T-helper 9 cell (primary cell): ENCODE data around the gene TXNRD3.
"Not testable (repeated sequence)": the region's sequence is repeated elsewhere in the genome, so short reads cannot be mapped to it uniquely, and the experiment has no call there.

Experiments used
- DNase-seq: peaks from one replicate; pipeline ENCODE4 v3.0.0-alpha.2; 2020

Gene TXNRD3

GRCh38 chr3:126638790-126639189 lies 16.1 kb downstream of the TXNRD3 start:
- no peak for DNase-seq

DNA sequence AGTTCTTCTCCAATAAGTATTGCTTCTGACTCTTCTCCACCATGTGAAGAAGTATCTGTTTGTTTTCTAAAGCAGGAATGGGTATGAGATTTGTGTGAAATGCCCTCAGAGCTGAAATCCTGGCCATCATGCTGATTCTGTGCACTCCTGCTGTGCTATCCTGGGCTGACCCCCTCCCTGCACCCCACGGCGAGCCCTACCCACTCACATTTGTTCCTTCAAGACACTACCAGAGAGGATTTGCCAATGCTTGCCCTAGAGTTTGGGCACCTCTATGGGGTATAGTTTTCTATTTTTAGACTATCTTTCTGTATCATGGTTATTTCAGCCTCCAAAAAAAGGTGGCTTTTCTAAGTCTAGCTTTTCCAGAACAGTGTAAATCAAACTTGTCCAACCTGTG lies 18.5 kb downstream of the TXNRD3 start:
- no peak for DNase-seq

GRCh38 chr3:126634803-126635202 lies 20.1 kb downstream of the TXNRD3 start:
- DNase-seq = no peak

GRCh38 chr3:126630020-126630419 lies 24.9 kb downstream of the TXNRD3 start:
- DNase-seq = no peak

DNA sequence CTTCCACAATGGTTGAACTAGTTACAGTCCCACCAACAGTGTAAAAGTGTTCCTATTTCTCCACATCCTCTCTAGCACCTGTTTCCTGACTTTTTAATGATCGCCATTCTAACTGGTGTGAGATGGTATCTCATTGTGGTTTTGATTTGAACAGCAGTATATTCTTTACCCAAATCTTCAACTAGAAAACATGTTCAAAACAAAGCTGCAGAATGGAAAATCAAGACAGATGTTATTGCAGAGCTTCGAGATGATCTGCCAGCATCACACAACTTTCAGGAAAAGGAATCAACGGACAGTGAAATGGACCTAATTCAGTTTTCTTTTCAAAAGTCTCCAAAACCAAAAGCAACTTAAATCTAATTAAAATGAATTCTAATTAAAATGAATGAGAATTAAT lies 29.2 kb downstream of the TXNRD3 start:
- not testable (repeated sequence) for DNase-seq

- no peak for DNase-seq
These were observed 32.2 kb downstream of the TXNRD3 start for GRCh38 chr3:126622694-126623093.

GRCh38 chr3:126621627-126622345 lies 33.1 kb downstream of the TXNRD3 start:
- DNase-seq = no peak

DNA sequence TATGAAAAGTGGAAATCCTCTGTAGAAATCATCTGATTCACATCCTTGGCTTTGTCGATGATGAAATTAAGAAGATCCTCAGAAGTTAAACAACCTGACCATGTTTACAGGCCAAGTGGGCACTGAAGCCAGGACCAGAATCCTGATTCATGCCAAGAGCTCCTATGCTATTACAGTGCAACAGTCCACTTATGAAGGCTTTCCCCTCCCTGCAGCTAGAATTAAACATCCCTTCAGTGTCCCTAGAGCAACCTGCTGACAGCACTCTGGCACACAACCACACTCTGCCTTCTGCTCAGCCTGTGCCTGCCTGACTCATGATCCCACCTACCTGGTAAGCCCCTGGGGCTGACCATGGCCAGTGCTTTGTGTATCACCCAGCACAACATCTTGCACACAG lies 33.8 kb downstream of the TXNRD3 start:
- DNase-seq = no peak

DNA sequence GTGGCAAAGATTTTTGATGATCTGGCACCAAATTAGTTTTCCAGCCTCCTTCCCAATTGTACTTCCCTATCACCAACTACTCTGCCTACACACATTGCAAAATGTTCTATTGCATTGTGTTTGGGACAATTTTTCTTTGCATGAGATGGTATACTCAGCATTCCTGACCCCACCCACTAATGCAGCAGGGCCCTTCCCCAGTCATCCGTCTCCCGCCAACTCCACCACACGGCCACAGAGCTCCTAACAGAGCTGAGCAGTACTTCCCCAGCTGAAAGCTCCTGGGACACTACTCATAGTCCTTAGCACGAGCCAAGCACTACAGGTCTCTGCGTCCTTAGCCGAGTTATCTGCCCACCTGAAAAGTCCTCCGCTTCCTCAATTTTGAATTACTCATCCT lies 34.2 kb downstream of the TXNRD3 start:
- DNase-seq = no peak

DNA sequence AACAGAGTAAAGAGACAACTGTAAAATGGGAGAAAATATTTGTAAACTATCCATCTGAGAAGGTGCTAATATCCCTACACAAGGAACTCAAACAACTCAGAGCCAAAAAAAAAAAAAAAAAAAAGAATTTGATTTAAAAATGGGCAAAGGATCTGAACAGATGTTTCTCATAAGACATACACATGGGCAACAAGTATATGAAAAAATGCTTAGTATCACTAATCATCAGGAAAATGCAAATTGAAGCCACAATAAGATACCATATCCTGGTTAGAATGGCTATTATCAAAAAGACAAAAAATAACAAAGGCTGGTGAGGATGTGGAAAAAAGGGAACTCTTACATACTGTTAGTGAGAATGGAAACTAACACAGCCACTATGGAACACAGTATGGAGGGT lies 36.2 kb downstream of the TXNRD3 start:
- DNase-seq = no peak

DNA sequence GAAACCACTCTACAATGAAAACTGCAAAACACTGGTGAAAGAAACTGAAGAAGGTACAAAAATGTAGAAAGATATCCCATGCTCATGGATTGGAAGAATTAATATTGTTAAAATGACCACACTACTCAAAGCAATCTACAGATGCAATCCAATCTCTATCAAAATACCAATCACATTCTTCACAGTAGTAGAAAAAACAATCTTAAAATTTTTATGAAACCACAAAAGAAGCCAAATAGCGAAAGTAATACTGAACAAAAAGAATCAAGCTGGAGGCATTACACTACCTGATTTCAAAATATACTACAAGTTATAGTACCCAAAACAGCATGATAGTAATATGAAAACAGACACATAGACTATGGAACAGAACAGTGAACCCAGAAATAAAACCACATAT lies 36.9 kb downstream of the TXNRD3 start:
- no peak for DNase-seq

DNA sequence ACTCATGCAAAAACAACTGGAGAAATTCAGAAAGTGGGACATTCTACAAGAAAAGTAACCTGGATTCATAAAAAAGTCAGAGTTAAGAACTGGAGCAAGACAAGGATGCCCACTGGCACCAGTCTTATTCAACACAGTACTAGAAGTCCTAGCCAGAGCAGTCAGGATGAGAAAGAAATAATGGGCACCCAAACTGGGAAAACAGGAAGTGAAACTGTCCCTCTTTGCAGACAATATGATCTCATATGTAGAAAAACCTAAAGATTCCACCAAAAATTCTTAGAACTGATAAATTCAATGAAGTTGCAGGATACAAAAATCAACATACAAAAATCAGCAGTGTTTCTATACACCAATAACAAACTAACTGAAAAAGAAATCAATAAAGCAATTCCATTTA lies 37.4 kb downstream of the TXNRD3 start:
- DNase-seq = no peak

DNA sequence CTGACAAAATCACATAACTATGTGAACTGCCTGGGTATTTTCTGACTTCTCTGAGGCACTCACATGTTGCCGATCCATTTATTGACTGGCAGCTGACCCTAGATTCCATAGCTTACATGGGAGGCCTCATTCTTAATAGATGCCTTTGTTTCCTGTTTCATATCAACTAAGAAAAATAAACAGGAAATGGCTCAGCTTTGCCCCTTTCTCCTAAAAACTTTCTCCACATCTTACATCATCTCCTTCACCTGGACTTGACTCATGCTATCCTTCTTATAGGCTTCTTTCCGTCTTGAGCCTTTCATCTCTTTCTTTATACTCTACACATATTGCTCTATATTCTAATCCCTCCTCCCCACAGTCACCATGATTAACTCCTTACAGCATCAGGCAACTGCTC lies 38.0 kb downstream of the TXNRD3 start:
- DNase-seq = no peak

GRCh38 chr3:126613479-126614188 lies 41.3 kb downstream of the TXNRD3 start:
- no peak for DNase-seq

- DNase-seq = no peak
These were observed 42.3 kb downstream of the TXNRD3 start for GRCh38 chr3:126612479-126613205.

- DNase-seq = no peak
These were observed 45.0 kb downstream of the TXNRD3 start for GRCh38 chr3:126609909-126610308.

- DNase-seq = no peak
These were observed 47.6 kb downstream of the TXNRD3 start for GRCh38 chr3:126607214-126607908.

DNA sequence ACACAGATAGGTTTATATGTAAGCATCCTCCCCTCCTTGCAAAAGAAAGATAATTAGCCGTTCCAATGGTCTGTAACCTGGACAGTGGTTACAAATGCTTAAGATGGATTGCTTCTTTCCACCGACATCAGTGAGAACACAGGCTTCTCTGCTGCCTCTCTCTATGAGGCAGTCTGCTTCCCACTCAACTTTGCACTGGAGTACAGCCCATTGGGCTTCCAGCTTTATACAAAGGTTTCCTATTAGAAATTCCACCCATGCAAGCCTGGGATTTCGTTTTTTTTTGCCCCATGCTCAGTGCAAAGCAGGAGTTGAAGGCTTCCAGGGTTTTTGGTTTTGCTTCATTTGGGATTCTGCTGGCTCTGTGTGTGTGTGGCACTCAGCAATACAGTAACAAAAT lies 48.9 kb downstream of the TXNRD3 start:
- no peak for DNase-seq

- no peak for DNase-seq
These were observed 50.2 kb downstream of the TXNRD3 start for GRCh38 chr3:126604691-126605090.

GRCh38 chr3:126599101-126599500 lies 55.8 kb downstream of the TXNRD3 start:
- no peak for DNase-seq

- not testable (repeated sequence) for DNase-seq
These were observed 59.4 kb downstream of the TXNRD3 start for GRCh38 chr3:126595479-126595878.

DNA sequence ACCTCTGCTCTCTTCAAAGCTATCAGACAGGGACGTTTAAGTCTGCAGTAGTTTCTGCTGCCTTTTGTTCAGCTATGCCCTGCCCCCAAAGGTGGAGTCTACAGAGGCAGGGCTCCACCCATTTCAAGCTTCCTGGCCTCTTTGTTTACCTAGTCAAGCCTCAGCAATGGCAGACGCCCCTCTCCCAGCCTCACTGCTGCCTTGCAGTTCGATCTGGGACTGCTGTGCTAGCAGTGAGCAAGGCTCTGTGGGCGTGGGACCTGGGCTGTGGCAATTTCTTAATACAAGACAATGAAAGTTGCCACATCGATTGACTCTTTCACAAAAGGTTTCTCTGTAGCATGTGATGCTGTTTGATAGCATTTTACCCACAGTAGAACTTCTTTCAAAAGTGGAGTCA lies 63.4 kb downstream of the TXNRD3 start:
- DNase-seq = not testable (repeated sequence)

DNA sequence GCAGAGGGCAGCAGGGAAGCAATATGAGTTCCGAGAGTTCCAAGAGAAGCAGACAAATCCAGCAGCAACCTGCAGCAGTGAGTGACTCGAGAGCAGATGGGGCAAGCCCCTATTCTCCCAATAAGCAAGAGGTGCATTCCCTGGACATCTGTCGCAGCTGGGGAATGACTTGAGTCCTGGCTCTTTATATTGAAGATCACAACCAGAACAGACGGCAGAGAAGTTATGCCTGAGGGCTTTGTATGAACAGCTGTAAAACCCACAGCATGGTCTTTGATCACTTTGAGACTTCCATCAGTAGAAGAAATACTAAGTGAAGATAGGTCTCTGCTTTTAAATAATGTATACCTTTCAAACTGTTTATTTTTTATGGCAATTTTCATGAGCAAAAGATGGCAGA lies 72.6 kb downstream of the TXNRD3 start:
- no peak for DNase-seq
